Activated CD4-positive, alpha-beta T cell treated with anti-CD3 and anti-CD28 coated beads for 36 hours (primary cell): ENCODE data around the gene CHD6. TPM values are rescaled to one million over a fixed set of nuclear protein-coding genes. Genes with fewer than 3 reads are reported as not detected.
A peak's percentile ranks its signal among the peaks of the same experiment; 100 is the strongest.

Source experiments
- ATAC-seq: fragments of 200-7000 bp; cut with Tn5 transposase; one replicate; pipeline ENCODE4 v1.10.0; 2021; ENCODE audit warnings: mild to moderate bottlenecking, moderate library complexity
- CTCF ChIA-PET: fragments of 350-600 bp; sonication (Branson Sonifier 250); formaldehyde crosslinking; loops from one replicate; lab custom pipeline; 2021; ENCODE audit warnings: antibody characterized with exemption; lab: Charles Lee
- POLR2A ChIA-PET: fragments of 350-600 bp; sonication (Branson Sonifier 250); formaldehyde crosslinking; loops from one replicate; lab custom pipeline; 2021; ENCODE audit warnings: antibody characterized with exemption, inconsistent platforms; lab: Charles Lee
- DNase-seq: peaks from one replicate; pipeline ENCODE4 v3.0.0-alpha.2; 2020
- H3K27ac Mint-ChIP-seq: one replicate; pipeline ENCODE4 v1.8.0; 2021; ENCODE audit warnings: mixed read lengths
- H3K27me3 Mint-ChIP-seq: one replicate; pipeline ENCODE4 v1.8.0; 2021; ENCODE audit warnings: mixed read lengths
- H3K36me3 Mint-ChIP-seq: one replicate; pipeline ENCODE4 v1.8.0; 2021; ENCODE audit warnings: low read depth, mixed read lengths
- H3K4me1 Mint-ChIP-seq: one replicate; pipeline ENCODE4 v1.8.0; 2021; ENCODE audit warnings: mixed read lengths
- H3K4me3 Mint-ChIP-seq: one replicate; pipeline ENCODE4 v1.8.0; 2021; ENCODE audit warnings: mild to moderate bottlenecking, moderate library complexity, mixed read lengths
- H3K9me3 Mint-ChIP-seq: one replicate; pipeline ENCODE4 v1.8.0; 2021; ENCODE audit warnings: low read depth, mixed read lengths
- intact Hi-C, 2 experiments: fragments of 100-400 bp; cut with DNase I in 1 of 2; cut with micrococcal nuclease in 1 of 2; formaldehyde crosslinking; loops; one replicate each; pipeline versions ENCODE4 v1.14.2 to v1.15.1; 2022 to 2024; cut with DNase I, micrococcal nuclease
- total RNA-seq, 2 experiments: library from RNA; stranded (reverse); gene quantifications; one replicate each; pipeline ENCODE4 v1.2.3, GENCODE V29; 2021

The CHD6 gene
- total RNA-seq, 2 experiments from 2014 or later: 30.2 to 34.0 TPM

DNA sequence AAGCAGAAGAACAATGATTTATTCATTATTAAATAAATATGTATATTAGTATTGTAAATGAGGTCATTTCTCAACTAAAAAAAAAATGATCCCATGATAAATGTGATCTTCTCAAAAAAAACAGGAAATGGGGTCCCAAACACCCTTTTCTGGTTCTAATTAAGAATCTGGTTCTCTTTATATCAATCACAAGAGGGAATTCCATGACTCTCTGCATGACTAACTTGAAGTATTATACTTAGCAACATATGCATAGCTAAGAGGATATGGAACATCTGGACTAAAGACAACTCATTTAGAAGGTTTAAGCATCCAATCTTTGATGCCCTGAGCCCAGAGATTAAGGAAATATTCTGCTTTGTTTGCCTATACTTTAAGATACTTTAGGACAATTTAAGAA lies 161.8 kb downstream of the CHD6 start:
- peaks cover 48% of the 10 kb centered on the region for H3K36me3 Mint-ChIP-seq
- ChIA-PET CTCF (interaction anchor here (0.5 to 1.1 kb wide), 3 partner anchors 9 to 360 kb away, joined by 3 read pairs; no protein-coding TSS in a partner anchor), POLR2A (no interaction called here)
- intact Hi-C loops: no loop called here
- ATAC-seq (no peak), DNase-seq (no peak)
- no peak overlapping the region for H3K4me3 Mint-ChIP-seq
- peaks cover under 1% of the 10 kb centered on the region for H3K4me1 Mint-ChIP-seq
- H3K27ac Mint-ChIP-seq: no peak overlapping the region
- H3K27me3 Mint-ChIP-seq: no peaks in the 10 kb centered on the region
- H3K9me3 Mint-ChIP-seq: no peaks in the 10 kb centered on the region

DNA sequence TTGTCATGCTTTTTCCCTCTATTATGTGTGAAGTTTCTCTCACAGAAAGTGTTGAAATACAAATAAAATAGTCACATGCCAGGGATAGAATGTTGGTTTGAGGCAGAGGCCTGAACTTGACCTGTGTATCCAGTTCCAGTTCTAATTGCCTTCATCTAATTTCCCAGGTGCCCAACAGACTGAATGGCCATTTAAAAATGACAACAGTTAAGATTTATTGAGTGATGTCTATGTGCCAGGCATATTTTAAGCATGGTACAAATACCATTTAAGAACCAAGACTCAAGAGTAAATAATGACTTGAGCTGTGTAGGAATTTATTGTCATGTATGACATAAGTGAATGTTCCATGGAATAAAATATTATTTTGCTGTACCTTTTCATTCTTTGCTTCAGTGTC lies 163.9 kb downstream of the CHD6 start:
- intact Hi-C loops: no loop called here
- no peak overlapping the region for H3K4me3 Mint-ChIP-seq
- no peaks in the 10 kb centered on the region for H3K9me3 Mint-ChIP-seq
- ChIA-PET CTCF (interaction anchor here (0.7 to 2.0 kb wide), 4 partner anchors 16 to 344 kb away, joined by 3 to 7 read pairs (median 3); no protein-coding TSS in a partner anchor), POLR2A (no interaction called here)
- peaks cover 48% of the 10 kb centered on the region for H3K36me3 Mint-ChIP-seq
- no peak overlapping the region for H3K27ac Mint-ChIP-seq
- H3K27me3 Mint-ChIP-seq: no peaks in the 10 kb centered on the region
- ATAC-seq (no peak), DNase-seq (no peak)
- H3K4me1 Mint-ChIP-seq: no peaks in the 10 kb centered on the region

DNA sequence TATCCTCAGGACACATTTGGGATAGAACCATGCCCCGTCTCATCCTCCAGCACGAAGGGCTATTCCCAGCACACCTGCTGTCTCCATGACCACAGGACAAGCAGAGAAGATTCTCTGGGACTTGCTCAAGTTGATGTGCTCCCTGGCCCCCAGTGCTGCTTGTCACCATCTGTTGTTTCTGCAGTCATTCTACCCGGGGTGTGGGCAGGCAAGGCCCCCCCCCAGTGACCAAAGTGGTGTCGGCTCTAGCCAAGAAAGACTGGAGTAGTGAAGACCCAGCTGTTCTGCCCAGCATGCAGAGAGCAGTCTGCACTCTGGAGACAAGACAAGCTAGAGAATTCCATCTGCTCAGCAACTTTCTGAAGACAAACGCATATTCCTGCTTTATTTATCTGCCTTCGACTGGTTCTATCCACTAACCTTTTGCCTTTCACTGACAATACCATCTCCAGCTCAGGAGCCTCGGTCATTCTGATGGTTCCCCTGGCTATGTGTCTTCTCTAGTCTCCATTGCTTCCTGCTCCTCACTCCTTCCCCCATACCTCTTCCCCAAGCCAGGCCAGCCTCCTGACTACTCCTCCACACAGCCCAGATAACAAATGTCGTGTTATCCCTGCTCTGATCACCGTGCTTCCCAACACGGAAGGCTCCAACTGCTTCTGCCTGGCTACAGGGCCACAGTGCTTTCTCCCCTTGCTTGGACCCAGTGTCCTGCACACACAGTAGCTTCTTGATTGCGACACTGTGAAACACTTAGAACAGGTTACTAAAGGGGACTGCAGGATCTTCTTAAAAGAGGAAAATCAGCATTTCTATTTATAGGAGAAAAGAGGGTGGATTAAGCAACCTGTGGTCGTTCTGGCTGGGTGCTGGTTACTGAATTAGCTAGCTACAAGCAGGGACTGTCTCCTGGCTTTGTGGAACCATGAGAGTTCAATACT lies 164.9 kb downstream of the CHD6 start:
- CTCF ChIA-PET: interaction anchor here (0.7 to 2.0 kb wide), 2 partner anchors 15 to 343 kb away, joined by 3 to 7 read pairs; no protein-coding TSS in a partner anchor
- Mint-ChIP-seq H3K4me1 (no peaks in the 10 kb centered on the region), H3K27me3 (no peaks in the 10 kb centered on the region), H3K9me3 (no peaks in the 10 kb centered on the region), H3K4me3 (no peak overlapping the region), H3K27ac (no peak overlapping the region), H3K36me3 (peaks cover 48% of the 10 kb centered on the region)
- DNase-seq (no peak), ATAC-seq (no peak)
- intact Hi-C loops: no loop called here
- POLR2A ChIA-PET: no interaction called here

DNA sequence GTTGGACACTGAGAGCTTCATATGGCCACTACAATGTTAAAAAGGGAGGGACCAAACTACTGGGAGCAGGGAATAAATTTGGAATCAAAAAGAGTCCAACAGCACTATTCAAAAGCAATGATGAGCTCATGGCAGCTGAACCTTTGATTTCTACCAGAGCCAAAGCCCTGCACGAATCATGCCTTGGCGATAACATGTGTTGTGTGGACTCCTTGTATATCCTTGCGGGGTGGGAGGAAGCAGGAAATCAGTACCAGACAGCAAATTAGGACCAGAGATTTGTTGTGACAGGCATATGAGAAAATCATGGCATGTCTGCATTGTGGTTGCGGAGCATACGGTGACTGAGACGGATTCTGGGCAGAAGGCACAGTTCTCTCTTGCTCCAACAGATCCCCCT lies 166.0 kb downstream of the CHD6 start:
- Mint-ChIP-seq H3K36me3 (peaks cover 54% of the 10 kb centered on the region), H3K4me3 (no peak overlapping the region), H3K27me3 (no peaks in the 10 kb centered on the region), H3K9me3 (no peaks in the 10 kb centered on the region), H3K27ac (no peak overlapping the region), H3K4me1 (no peaks in the 10 kb centered on the region)
- ATAC-seq (no peak), DNase-seq (no peak)
- ChIA-PET CTCF (no interaction called here), POLR2A (no interaction called here)
- intact Hi-C loops: no loop called here

DNA sequence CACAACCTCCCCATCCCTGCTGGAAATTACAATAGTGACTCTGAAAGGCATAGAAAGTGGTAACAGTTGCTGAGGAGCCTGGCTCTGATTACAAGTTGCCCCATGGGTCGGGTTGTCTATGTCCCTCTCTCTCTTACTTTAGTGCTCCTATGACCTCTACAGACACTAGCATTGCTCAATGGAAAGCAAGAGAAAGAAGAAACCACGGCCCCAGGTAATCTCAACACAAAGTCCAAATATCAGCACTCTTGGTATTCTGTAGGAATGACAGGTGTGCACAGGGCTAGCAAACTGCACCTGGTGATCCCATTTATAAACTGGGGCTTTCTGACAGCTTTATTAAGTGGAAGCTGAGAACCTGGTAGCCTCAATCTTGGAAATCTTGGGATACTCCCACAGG lies 171.2 kb downstream of the CHD6 start:
- Mint-ChIP-seq H3K4me1 (peaks cover 17% of the 10 kb centered on the region), H3K4me3 (no peak overlapping the region), H3K27me3 (no peaks in the 10 kb centered on the region), H3K9me3 (no peaks in the 10 kb centered on the region), H3K27ac (no peak overlapping the region), H3K36me3 (peaks cover 55% of the 10 kb centered on the region)
- ATAC-seq (no peak), DNase-seq (no peak)
- ChIA-PET POLR2A (interaction anchor here (0.7 kb wide), 1 partner anchor 171 kb away, joined by 3 read pairs; the partner anchor contains the start of gene CHD6), CTCF (interaction anchor here (0.8 to 0.9 kb wide), 2 partner anchors 9 to 162 kb away, joined by 3 read pairs; no protein-coding TSS in a partner anchor)
- intact Hi-C loops: no loop called here

DNA sequence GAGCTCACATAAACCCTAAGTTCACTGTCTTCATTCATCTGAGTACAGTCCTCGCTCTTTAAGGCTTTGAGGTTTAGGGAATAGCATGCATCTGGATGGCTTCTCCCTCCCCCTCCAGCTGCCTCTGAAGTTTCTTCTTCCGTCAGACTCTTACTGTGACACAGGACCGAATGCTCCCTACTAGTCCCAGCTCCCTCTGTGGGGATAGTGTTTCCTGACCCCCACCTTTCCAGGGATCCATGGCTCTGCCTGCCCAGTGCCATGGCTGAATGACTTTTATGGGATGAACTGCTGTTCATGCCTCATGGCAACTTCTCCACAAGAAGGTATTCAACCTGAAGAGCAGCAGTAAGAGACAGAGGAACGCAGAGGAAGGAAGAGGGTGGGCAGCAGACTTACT lies 171.7 kb downstream of the CHD6 start:
- intact Hi-C loops: no loop called here
- Mint-ChIP-seq H3K9me3 (no peaks in the 10 kb centered on the region), H3K4me1 (peaks cover 21% of the 10 kb centered on the region), H3K4me3 (no peak overlapping the region), H3K27ac (no peak overlapping the region), H3K36me3 (peaks cover 52% of the 10 kb centered on the region), H3K27me3 (no peaks in the 10 kb centered on the region)
- POLR2A ChIA-PET: no interaction called here
- no peak for ATAC-seq
- DNase-seq: no peak
- CTCF ChIA-PET: no interaction called here

DNA sequence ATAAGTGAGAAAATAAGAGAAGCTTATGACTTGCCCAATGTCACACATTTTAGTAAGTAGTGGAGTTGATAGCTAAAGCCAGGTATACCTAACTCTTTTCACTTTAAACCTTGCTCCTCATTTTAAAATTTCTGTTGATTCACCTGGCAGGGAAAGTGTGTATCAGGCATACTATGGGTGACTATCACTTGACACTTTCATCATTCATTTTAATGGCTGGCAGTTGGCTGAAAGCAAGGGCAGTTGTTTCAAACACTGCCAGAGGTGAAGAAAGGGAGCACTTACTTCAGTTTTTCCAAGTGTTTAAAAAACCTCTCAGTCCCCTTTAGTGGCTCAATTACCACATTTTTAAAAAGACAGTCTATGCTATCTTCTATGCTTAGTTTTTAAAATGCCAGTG lies 173.4 kb downstream of the CHD6 start:
- DNase-seq (no peak), ATAC-seq (no peak)
- Mint-ChIP-seq H3K27me3 (no peaks in the 10 kb centered on the region), H3K27ac (no peak overlapping the region), H3K4me1 (peaks cover 33% of the 10 kb centered on the region), H3K4me3 (no peak overlapping the region), H3K9me3 (no peaks in the 10 kb centered on the region), H3K36me3 (peaks cover 42% of the 10 kb centered on the region)
- intact Hi-C loops: no loop called here
- ChIA-PET CTCF (interaction anchor here (1.6 kb wide), 1 partner anchor 29 kb away, joined by 3 read pairs; no protein-coding TSS in a partner anchor), POLR2A (no interaction called here)

DNA sequence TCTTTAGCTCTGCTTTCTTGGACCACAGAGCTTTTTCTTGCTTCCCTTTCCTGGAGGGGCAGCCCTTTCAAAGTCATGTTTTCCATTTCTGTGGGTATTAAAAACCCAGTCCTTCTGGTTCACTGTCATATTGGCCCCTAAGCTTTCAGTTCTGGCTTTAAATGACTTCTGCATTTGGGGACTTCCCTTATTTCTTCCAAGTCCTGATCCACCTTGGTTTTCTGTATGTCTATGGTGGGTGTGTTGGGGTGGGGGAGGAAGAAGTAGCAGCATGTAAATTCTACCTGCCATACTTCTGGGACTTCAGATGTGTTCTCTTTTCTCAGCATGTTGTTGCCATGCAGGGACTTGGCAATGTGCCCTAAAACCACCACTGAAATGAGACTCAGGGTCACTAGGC lies 174.5 kb downstream of the CHD6 start:
- Mint-ChIP-seq H3K4me1 (peaks cover 36% of the 10 kb centered on the region), H3K27me3 (no peaks in the 10 kb centered on the region), H3K4me3 (no peak overlapping the region), H3K36me3 (peaks cover 51% of the 10 kb centered on the region), H3K9me3 (no peaks in the 10 kb centered on the region), H3K27ac (peak overlapping the region; percentile 49)
- peak; percentile 71 for ATAC-seq
- CTCF ChIA-PET: no interaction called here
- POLR2A ChIA-PET: no interaction called here
- DNase-seq: peak; percentile 39
- intact Hi-C loops: loop anchor here (1.0 kb wide), 3 partner anchors 10 to 19 kb away; no protein-coding TSS in a partner anchor

DNA sequence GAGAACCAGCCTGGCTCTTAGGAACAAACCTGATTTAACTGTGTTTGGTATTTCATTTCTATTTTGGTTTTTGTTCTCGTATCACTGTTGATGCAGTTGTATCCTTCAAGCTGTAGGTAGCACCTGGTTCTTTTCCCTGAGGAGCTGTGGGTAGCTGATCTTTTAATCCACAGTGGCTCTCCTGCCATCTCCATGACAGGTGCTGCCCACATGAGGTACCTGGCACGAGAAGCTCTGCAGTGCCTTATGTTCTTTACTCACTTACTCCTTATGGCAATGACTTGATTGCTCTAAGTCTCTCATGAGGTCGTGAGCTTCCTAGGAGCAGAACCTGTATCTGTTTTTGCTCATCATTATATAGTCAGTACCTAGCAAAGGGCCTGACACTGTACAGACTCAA lies 177.3 kb downstream of the CHD6 start:
- intact Hi-C loops: no loop called here
- Mint-ChIP-seq H3K9me3 (peaks cover 3% of the 10 kb centered on the region), H3K36me3 (peaks cover 48% of the 10 kb centered on the region), H3K4me1 (peaks cover 62% of the 10 kb centered on the region), H3K4me3 (no peak overlapping the region), H3K27ac (no peak overlapping the region), H3K27me3 (no peaks in the 10 kb centered on the region)
- CTCF ChIA-PET: no interaction called here
- POLR2A ChIA-PET: no interaction called here
- DNase-seq (no peak), ATAC-seq (no peak)

DNA sequence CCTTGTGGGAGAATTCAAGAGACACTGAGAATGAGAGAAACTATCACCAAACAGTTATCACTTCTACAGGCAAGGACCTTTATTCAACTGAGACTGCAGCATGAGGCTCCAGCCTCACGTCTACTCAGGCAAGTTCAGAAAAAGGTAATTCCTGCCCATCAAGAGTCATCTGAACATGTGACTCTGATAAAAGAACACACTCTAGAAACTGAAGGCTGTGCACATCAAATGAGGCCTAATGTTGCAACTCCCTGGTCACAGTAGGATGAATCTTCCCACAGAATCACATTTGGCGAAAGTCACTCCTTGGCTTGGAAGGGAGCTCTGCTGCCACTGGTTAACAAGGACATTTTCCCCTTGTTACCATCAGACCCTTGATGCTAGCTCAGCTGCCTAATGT lies 180.3 kb downstream of the CHD6 start:
- Mint-ChIP-seq H3K4me3 (no peak overlapping the region), H3K36me3 (peaks cover 62% of the 10 kb centered on the region), H3K27ac (peak overlapping the region; percentile 52), H3K9me3 (peaks cover 5% of the 10 kb centered on the region), H3K27me3 (no peaks in the 10 kb centered on the region), H3K4me1 (peaks cover 73% of the 10 kb centered on the region)
- intact Hi-C loops: loop anchor here in 1 of 2 experiments (5.0 to 10.0 kb wide), 2 partner anchors 179 to 257 kb away; partner anchors contain the start of gene CHD6
- POLR2A ChIA-PET: no interaction called here
- ATAC-seq: peak; percentile 55
- no peak for DNase-seq
- CTCF ChIA-PET: interaction anchor here (0.8 to 1.5 kb wide), 2 partner anchors 12 to 17 kb away, joined by 3 to 7 read pairs; no protein-coding TSS in a partner anchor

DNA sequence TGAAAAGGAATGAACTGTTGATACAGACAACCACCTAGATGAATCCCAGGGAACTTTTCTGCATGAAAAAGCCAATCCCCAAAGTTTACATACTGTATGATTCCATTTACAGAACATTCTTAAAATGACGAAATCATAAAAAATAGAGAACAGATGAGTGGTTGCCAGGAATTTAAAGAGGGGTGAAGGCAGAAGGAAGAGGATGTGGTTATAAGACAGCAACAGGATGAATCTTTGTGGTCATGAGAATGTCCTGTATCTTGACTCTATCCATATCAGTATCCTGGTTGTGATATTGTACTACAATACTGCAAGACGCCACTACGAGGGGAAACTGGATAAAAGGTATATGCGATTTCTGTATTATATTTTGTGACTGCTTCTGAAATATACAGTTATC lies 181.5 kb downstream of the CHD6 start:
- intact Hi-C loops: loop anchor here in 1 of 2 experiments (5.0 to 10.0 kb wide), 2 partner anchors 181 to 258 kb away; partner anchors contain the start of gene CHD6
- Mint-ChIP-seq H3K4me1 (peaks cover 79% of the 10 kb centered on the region), H3K36me3 (peaks cover 59% of the 10 kb centered on the region), H3K9me3 (peaks cover 5% of the 10 kb centered on the region), H3K27ac (peak overlapping the region; percentile 47), H3K4me3 (no peak overlapping the region), H3K27me3 (no peaks in the 10 kb centered on the region)
- peak; percentile 69 for ATAC-seq
- DNase-seq: no peak
- ChIA-PET POLR2A (no interaction called here), CTCF (no interaction called here)
